GM18511 (cell line): Measurements from ENCODE around the gene ACRBP.
A peak's percentile ranks its signal among the peaks of the same experiment; 100 is the strongest.

Experiments
- ATAC-seq: cut with Tn5 transposase; IDR thresholded peaks from one replicate; pipeline ENCODE4 v1.9.1; 2021; ENCODE audit warnings: mild to moderate bottlenecking, moderate library complexity; ENCODE audit not compliant: unreplicated experiment

ACRBP gene

DNA sequence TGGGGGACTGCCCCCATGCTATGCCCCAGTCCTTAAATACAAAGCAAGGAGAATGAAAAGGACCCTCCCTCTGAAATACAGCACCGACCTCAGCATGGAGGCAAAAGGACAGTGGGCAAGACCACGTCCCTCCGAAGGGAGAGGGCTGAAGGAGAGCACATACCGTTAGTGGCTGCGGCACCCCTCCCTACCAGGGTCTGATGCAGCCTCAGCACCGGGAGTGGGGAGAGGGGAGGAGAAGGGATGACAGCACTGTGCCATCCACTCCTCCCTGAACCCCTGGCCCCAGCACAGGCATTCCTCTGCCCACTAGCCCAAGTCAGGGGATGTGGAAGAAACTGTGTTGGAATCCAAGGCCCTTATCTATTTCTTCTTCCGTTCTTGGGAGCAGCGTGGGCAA lies 3.6 kb upstream of the ACRBP start:
- ATAC-seq = no peak

DNA sequence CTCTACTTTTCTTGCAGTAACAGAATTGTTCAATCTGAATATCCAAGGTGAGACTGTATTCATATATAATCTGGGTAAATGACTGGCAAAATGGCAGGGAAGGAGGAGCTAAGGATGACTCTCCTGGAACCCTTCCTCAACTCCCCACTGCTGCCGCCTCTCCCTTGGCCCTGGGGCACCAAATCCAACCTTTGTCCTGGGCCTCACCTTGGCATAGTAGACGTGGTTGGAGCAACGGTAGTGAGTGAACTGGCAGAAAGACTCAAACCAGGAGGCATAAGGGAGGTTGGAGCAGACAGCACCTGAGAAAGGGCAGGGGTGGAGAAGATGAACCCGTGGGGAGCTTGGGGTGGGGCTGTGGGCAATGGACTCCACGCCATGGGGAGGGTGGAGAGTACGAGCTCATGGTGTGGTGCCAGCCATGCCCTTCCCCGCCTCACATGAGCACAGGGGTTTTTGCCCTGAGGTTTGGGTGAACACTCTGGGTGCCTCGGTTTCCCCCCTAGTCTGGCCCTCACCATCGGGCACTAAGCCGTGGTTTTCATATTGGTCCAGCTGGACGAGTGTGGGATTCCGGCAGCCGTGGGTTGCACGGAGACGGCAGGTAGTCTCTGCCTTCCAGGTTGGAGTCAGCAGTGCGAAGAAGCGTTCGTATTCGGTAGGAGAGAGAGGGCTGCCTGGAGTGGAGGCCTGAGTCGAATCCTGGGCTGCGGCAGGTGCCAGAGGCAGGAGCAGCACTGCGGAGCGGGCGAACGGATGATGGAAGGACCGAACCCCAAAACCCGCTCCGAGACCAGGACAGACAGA lies 753 bp downstream of the ACRBP start:
- ATAC-seq = no peak

- ATAC-seq = no peak
These were observed 2.3 kb downstream of the ACRBP start for GRCh38 chr12:6644903-6645302.

- ATAC-seq = no peak
These were observed 3.0 kb downstream of the ACRBP start for GRCh38 chr12:6644257-6644596.

GRCh38 chr12:6643569-6644256 lies 3.5 kb downstream of the ACRBP start:
- no peak for ATAC-seq

GRCh38 chr12:6641131-6641530 lies 6.1 kb downstream of the ACRBP start:
- no peak for ATAC-seq

- ATAC-seq = no peak
These were observed 6.7 kb downstream of the ACRBP start for GRCh38 chr12:6640497-6640896.

- ATAC-seq = no peak
These were observed 8.0 kb downstream of the ACRBP start for GRCh38 chr12:6639151-6639801.

DNA sequence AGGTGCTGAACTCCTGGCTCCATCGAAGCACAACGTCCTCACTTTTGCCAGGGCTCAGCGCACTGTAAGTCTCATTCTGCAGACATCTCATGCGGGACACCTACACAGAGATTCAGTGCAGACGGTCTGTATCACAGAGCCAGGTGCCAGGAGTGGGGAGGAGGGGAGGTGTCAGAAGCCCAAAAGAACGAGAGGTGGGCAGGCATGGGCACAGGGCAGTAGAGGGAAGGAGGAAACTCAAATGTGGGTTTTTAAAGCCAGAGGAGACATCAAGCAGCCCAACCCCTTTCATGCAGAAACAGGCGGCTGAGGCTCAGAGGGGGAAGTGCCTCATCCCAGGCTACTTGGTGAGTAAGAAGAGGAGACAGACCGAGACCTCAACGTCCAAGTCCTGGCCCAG lies 8.9 kb downstream of the ACRBP start:
- ATAC-seq = no peak

- peak; percentile 66 for ATAC-seq
These were observed 11.2 kb downstream of the ACRBP start, which contains the start of gene LPAR5 for GRCh38 chr12:6635856-6636531. TSS of gene LPAR5 (minus strand) at chr12:6635959. CDS start at chr12:6621248, 14,711 bp downstream.

GRCh38 chr12:6635375-6635855 lies 11.8 kb downstream of the ACRBP start:
- ATAC-seq = peak; percentile 62

- peak; percentile 58 for ATAC-seq
These were observed 14.9 kb downstream of the ACRBP start for GRCh38 chr12:6632026-6632983.

DNA sequence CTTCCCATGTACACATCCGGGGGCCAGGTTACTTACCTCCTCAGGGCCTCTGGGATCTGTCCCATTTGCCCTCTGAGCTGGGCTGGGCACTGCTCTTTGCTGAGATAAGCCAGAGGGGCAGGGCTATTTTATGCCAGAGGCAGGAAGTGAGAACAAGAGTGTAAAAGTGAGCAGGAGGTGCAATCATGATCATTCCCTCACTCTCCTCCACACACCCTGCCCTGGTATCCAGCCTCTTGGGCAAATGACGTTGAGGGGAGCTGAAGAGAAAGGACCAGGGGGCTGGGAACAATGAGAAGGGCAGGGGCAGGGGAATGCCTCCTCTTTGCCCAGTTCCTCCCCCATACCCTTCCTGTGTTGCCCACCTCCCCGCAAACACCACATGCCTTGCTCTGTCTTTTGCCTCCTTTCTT lies 15.7 kb downstream of the ACRBP start:
- ATAC-seq = no peak

DNA sequence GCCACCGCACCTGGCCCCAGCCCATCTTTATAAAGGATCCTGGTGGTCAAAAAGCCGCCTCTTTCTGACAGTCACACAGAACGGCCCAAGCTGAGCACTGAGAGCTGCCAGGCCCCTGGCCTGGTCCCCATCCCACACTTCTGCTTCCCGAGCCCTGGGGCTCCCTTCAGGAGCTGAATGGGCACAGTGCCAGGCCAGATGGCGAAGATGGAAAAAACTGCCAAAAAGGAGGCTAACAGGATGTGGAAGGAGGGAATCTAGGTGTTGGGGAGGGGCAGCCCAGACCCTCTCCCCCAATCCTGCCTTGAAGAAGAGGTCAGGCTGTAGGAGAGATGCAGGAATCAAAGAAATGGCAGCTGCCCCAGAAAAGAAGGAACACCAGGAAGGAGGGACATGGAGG lies 16.5 kb downstream of the ACRBP start:
- ATAC-seq = no peak

- no peak for ATAC-seq
These were observed 19.6 kb downstream of the ACRBP start for GRCh38 chr12:6627616-6628015.

DNA sequence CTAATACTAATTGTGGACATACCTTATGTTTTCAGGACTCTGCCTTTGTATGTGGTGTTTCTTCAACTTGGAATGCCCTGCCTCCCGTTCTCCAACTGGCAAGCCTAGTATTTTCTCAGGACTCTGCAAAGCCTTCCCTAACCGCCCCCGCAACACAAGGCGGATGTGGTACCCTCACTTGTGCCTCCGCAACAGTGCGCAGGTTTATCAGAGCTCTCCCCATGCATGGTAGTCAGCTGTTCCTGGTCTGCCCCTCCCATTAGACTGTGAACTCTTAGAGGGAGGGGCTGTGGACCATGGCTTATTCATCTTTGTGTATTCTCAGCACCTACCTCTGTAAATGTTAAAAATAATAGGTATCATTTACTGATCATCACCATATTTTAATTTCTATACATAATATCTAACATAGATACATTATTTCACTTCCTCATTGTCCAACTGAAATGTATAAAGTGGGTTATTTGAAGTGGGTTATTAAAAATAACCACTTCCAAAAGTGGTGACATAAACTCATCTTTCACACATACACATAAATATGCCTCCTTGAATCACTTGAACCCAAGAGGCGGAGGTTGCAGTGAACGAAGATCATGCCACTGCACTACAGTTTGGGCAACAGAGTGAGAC lies 20.5 kb downstream of the ACRBP start:
- no peak for ATAC-seq

GRCh38 chr12:6620885-6621274 lies 26.4 kb downstream of the ACRBP start:
- ATAC-seq = no peak

DNA sequence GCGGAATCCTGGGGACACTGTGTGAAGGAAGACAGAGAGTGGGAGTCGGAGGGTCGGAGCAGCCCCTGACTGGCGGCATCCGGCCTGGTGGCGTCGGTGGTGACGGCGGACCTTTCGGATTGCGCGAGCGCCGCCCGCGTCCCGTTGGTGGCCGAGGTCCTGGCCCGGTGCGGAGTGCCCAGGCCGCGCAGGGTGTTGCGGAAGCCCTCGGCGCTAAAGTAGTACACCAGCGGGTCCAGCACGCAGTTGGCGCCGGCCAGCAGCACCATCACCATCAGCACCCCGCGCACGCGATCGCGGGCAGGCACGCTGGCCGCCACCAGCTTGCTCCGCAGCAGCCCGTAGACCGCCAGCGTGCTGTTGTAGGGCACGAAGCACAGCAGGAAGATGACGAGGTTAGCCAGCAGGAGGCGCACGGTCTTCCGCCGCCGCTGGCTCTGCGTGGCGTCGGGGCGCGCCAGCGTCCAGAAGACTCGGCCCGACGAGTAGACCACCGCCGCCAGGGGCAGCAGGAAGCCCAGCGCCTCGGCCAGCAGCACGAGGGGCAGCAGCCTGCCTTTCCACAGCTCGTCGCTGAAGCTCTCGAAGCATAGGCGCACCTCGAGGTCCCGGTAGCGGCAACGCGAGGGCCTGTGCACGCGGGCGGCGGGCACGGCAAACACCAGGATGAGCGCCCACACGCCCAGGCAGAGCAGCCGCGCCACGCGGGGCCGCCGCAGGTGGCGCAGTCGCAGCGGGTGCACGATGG lies 26.9 kb downstream of the ACRBP start:
- ATAC-seq = no peak
